A549 (cell line): Measurements from ENCODE around the gene HRH2. TPM values are rescaled to one million over a fixed set of nuclear protein-coding genes. Genes with fewer than 3 reads are reported as not detected.

ENCODE experiments used
- ATAC-seq, 2 experiments: fragments of 200-7000 bp in 1 of 2; fragments of >200 bp in 1 of 2; cut with Nextera tagmentation in 1 of 2; cut with Tn5 transposase in 1 of 2; 3 replicates each; pipeline versions ENCODE4 v1.8.0 to v1.9.1; 2018 to 2020; ENCODE audit warnings: mild to moderate bottlenecking in 1 of 2, moderate library complexity in 1 of 2
- CTCF ChIA-PET: fragments of 300-600 bp; sonication (Branson Sonifier 250); formaldehyde crosslinking; extraction: SDS; loops from one replicate; lab custom pipeline; 2021; ENCODE audit warnings: antibody characterized with exemption, inconsistent platforms; lab: Yijun Ruan, JAX
- POLR2A ChIA-PET: fragments of 350-600 bp; formaldehyde crosslinking; extraction: SDS; loops from one replicate; lab custom pipeline; 2021; ENCODE audit warnings: antibody characterized with exemption, inconsistent platforms; lab: Yijun Ruan, JAX
- DNase-seq, 2 experiments: peaks; one replicate each; pipeline versions ENCODE4 v3.0.0 to v3.0.0-alpha.2; 2011 to 2016; ENCODE audit warnings: low read depth in 1 of 2, low spot score in 1 of 2
- FAIRE-seq: peaks from 2 replicates; lab custom pipeline; 2011; peaks lifted over from hg19 to GRCh38; lab: Jason Lieb, UNC
- H3K27ac ChIP-seq, 2 experiments: fragments of >200 bp; sonication (Bioruptor Twin); formaldehyde crosslinking; 3 replicates each; pipeline ENCODE4 v1.5.1; 2016 to 2017
- H3K4me1 ChIP-seq: fragments of >200 bp; sonication (Bioruptor Twin); formaldehyde crosslinking; 3 replicates; pipeline ENCODE4 v1.6.1; 2016
- H3K4me2 ChIP-seq: fragments of >200 bp; sonication (Bioruptor Twin); formaldehyde crosslinking; 3 replicates; pipeline ENCODE4 v1.6.1; 2016
- H3K4me3 ChIP-seq: fragments of >200 bp; sonication (Bioruptor Twin); formaldehyde crosslinking; 3 replicates; pipeline ENCODE4 v1.5.1; 2016
- H3K9me3 ChIP-seq: fragments of >200 bp; sonication (Bioruptor Twin); formaldehyde crosslinking; 3 replicates; pipeline ENCODE4 v1.6.1; 2016
- CEBPB ChIP-seq, 2 experiments: fragments of >200 bp in 1 of 2; sonication (Bioruptor Twin) in 1 of 2; formaldehyde crosslinking in 1 of 2; IDR thresholded peaks; 2 replicates each; pipeline ENCODE4 v1.6.1; 2012 to 2016
- CHD2 ChIP-seq: fragments of 150-350 bp; IDR thresholded peaks from 2 replicates; pipeline ENCODE4 v1.6.1; 2014; ENCODE audit warnings: low read length; ENCODE audit not compliant: partially characterized antibody
- ESRRA ChIP-seq: fragments of 150-350 bp; IDR thresholded peaks from 2 replicates; pipeline ENCODE4 v1.6.1; 2014; ENCODE audit warnings: mild to moderate bottlenecking, low read length, borderline replicate concordance
- HOXB13 ChIP-seq: fragments of 250-450 bp; sonication (Bioruptor Pico); IDR thresholded peaks from 2 replicates; pipeline ENCODE4 v1.5.0; 2020; ENCODE audit warnings: low read depth, mild to moderate bottlenecking, moderate library complexity
- HOXB5 ChIP-seq: fragments of 250-450 bp; sonication (Bioruptor Pico); IDR thresholded peaks from 2 replicates; pipeline ENCODE4 v1.5.0; 2020; ENCODE audit warnings: mild to moderate bottlenecking, moderate library complexity
- JUN ChIP-seq, 2 experiments: fragments of >200 bp; sonication (Bioruptor Twin); formaldehyde crosslinking; IDR thresholded peaks; 2 replicates in 1 of 2; 3 replicates in 1 of 2; pipeline ENCODE4 v1.6.1; 2016 to 2017
- JUNB ChIP-seq: fragments of >200 bp; sonication (Bioruptor Twin); formaldehyde crosslinking; IDR thresholded peaks from 2 replicates; pipeline ENCODE4 v1.6.1; 2016
- KDM1A ChIP-seq: fragments of 200-600 bp; sonication (generic); IDR thresholded peaks from 2 replicates; pipeline ENCODE4 v1.6.1; 2016; ENCODE audit warnings: low read depth, mild to moderate bottlenecking
- KDM5A ChIP-seq: fragments of 200-600 bp; sonication (generic); IDR thresholded peaks from 2 replicates; pipeline ENCODE4 v1.6.1; 2016; ENCODE audit warnings: antibody characterized with exemption, mild to moderate bottlenecking
- MAZ ChIP-seq: fragments of 150-350 bp; IDR thresholded peaks from 2 replicates; pipeline ENCODE4 v1.6.1; 2014; ENCODE audit warnings: antibody characterized with exemption, low read depth, low read length, borderline replicate concordance
- NPAS2 ChIP-seq: fragments of 250-450 bp; sonication (Bioruptor Pico); IDR thresholded peaks from 2 replicates; pipeline ENCODE4 v1.8.0; 2022; ENCODE audit warnings: mild to moderate bottlenecking, moderate library complexity, borderline replicate concordance
- NR3C1 ChIP-seq: fragments of >200 bp; sonication (Bioruptor Twin); formaldehyde crosslinking; IDR thresholded peaks from 3 replicates; pipeline ENCODE4 v1.6.1; 2017
- RAD21 ChIP-seq, 2 experiments: fragments of >200 bp in 1 of 2; sonication (Bioruptor Twin) in 1 of 2; formaldehyde crosslinking in 1 of 2; IDR thresholded peaks in 1 of 2; conservative IDR thresholded peaks in 1 of 2; 2 replicates in 1 of 2; 3 replicates in 1 of 2; pipeline ENCODE4 v1.6.1; 2012 to 2018; ENCODE audit warnings: inconsistent platforms in 1 of 2
- RFX5 ChIP-seq: fragments of 450-650 bp; IDR thresholded peaks from 2 replicates; pipeline ENCODE4 v1.7.1; 2014; ENCODE audit warnings: antibody characterized with exemption, mild to moderate bottlenecking, moderate library complexity
- SMC3 ChIP-seq: fragments of >200 bp; sonication (Bioruptor Twin); formaldehyde crosslinking; IDR thresholded peaks from 3 replicates; pipeline ENCODE4 v1.6.1; 2018; ENCODE audit warnings: inconsistent platforms
- SREBF2 ChIP-seq: fragments of 450-650 bp; IDR thresholded peaks from 2 replicates; pipeline ENCODE4 v1.6.1; 2014; ENCODE audit warnings: mild to moderate bottlenecking, moderate library complexity
- ZC3H11A ChIP-seq: fragments of 450-650 bp; IDR thresholded peaks from 2 replicates; pipeline ENCODE4 v1.6.1; 2014; ENCODE audit warnings: antibody characterized with exemption, mild to moderate bottlenecking
- WGBS: methylation state at CpG from one replicate; pipeline ENCODE4 v1.1.6; 2017; ENCODE audit errors: missing lambda C conversion rate; 5-methylcytosine and 5-hydroxymethylcytosine counted together
- polyA plus RNA-seq, 4 experiments: library from polyadenylated mRNA; depleted of rRNA in 3 of 4; stranded (reverse); fragments of >200 nt; fragmentation: RNase III in 1 of 4; extraction: RNeasy Plus Mini Kit Qiagen cat#74134 plus additional on column Dnase treatment in 1 of 4; gene quantifications; 2 replicates in 3 of 4; 3 replicates in 1 of 4; pipeline ENCODE4 v1.2.3, GENCODE V29; 2011 to 2017
- TF ChIP-seq, protein P1 (sequence below): fragments of 250-450 bp; sonication (Bioruptor Pico); IDR thresholded peaks from 2 replicates; pipeline ENCODE4 v1.5.0; 2020; ENCODE audit warnings: low read depth, mild to moderate bottlenecking, moderate library complexity
- TF ChIP-seq, protein P2 (sequence below): IDR thresholded peaks from 2 replicates; pipeline ENCODE4 v1.6.1; 2012; ENCODE audit warnings: low read depth, borderline replicate concordance
- TF ChIP-seq, protein P3 (sequence below): fragments of >200 bp; sonication (Bioruptor Twin); formaldehyde crosslinking; IDR thresholded peaks from 3 replicates; pipeline ENCODE4 v1.6.1; 2016
- TF ChIP-seq, protein P4 (sequence below): fragments of 250-450 bp; sonication (Bioruptor Pico); IDR thresholded peaks from 2 replicates; pipeline ENCODE4 v1.5.0; 2021; ENCODE audit warnings: mild to moderate bottlenecking, moderate library complexity, borderline replicate concordance
- TF ChIP-seq, protein P5 (sequence below): IDR thresholded peaks from 2 replicates; pipeline ENCODE4 v1.6.1; 2012
- TF ChIP-seq, protein P6 (sequence below): fragments of 450-650 bp; IDR thresholded peaks from 2 replicates; pipeline ENCODE4 v1.6.1; 2014; ENCODE audit warnings: antibody characterized with exemption
- TF ChIP-seq, protein P7 (sequence below): fragments of >200 bp; sonication (Bioruptor Twin); formaldehyde crosslinking; IDR thresholded peaks from 3 replicates; pipeline ENCODE4 v1.5.1; 2016

HRH2 gene
- polyA plus RNA-seq, 2 of the 4 experiments (the other 2 are of a cell fraction) = 0.58 to 0.62 TPM

DNA sequence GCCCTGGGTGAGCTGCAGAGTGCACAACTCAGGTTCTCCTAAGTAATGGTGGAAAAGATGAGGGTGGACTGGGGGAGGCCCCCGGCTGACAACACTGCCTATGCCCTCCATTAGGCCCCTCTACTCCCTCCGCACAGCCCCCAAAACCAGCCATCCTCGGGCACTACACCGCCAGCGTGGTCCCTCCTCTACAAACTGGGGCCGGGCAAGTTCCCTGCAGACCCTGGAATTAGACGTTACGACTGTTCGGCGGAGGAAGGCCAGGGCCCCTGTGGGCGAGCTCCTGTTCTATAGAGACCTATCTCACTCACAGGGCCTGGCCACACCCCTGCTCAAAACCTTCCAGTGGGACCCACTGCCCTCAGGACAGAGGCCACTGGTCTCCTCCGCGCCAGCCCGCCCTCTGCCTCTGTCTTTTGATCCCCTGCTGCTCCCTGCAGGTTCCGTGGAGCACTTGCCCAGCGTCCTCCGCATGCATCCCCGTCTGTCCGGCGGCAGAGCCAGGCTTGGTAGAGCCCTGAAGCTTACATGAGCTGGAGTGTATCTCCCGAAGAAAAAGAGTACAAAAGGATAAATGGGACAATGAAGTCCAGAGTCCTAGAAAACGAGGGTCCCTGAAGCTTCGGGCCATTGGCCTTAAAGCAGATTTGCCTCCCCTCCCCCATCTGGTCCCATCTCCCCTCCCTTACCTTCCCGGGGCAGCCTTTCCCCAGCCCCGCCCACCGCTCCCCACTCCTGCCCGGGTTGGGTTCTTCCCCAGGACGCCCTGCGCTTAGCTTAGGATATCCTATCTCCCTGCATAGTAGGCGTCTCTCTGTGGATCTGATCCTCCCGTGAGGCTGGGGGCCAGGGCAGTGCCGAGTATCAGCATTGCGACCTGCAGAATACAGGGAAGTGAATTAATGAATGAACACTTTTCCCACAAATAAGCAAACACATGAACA is 71.3 kb downstream of the HRH2 start:
- ATAC-seq (peak; percentile 8 to 56; a peak in 4 of 6 replicates), FAIRE-seq (no peak), DNase-seq (no peak)
- peaks cover 24% of the 10 kb centered on the region for H3K4me1 ChIP-seq
- no peak overlapping the region for H3K4me3 ChIP-seq
- H3K9me3 ChIP-seq = peaks cover 8% of the 10 kb centered on the region; the same call in 1 of the 3 replicates
- WGBS = 75% methylated on average over 30 of the region's 33 CpGs
- no peak for TF ChIP-seq ESRRA
- TF ChIP-seq, protein P1, sequence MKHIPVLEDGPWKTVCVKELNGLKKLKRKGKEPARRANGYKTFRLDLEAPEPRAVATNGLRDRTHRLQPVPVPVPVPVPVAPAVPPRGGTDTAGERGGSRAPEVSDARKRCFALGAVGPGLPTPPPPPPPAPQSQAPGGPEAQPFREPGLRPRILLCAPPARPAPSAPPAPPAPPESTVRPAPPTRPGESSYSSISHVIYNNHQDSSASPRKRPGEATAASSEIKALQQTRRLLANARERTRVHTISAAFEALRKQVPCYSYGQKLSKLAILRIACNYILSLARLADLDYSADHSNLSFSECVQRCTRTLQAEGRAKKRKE (CRISPR knock-in tag) = no peak
- TF ChIP-seq ZC3H11A = no peak
- no peak for TF ChIP-seq CHD2
- no peak for TF ChIP-seq HOXB5 (CRISPR knock-in tag)
- TF ChIP-seq, protein P2, sequence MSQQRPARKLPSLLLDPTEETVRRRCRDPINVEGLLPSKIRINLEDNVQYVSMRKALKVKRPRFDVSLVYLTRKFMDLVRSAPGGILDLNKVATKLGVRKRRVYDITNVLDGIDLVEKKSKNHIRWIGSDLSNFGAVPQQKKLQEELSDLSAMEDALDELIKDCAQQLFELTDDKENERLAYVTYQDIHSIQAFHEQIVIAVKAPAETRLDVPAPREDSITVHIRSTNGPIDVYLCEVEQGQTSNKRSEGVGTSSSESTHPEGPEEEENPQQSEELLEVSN = no peak
- TF ChIP-seq JUN (IDR thresholded peaks at IDR 0.05) = no peak
- TF ChIP-seq NR3C1 = no peak
- no peak for TF ChIP-seq SREBF2
- no peak for TF ChIP-seq KDM1A
- no peak for TF ChIP-seq RFX5
- TF ChIP-seq, protein P3, sequence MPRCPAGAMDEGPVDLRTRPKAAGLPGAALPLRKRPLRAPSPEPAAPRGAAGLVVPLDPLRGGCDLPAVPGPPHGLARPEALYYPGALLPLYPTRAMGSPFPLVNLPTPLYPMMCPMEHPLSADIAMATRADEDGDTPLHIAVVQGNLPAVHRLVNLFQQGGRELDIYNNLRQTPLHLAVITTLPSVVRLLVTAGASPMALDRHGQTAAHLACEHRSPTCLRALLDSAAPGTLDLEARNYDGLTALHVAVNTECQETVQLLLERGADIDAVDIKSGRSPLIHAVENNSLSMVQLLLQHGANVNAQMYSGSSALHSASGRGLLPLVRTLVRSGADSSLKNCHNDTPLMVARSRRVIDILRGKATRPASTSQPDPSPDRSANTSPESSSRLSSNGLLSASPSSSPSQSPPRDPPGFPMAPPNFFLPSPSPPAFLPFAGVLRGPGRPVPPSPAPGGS = no peak
- TF ChIP-seq, all 56 proteins: peak for 0
- ChIA-PET POLR2A (interaction anchor here (0.6 kb wide), 1 partner anchor 814 kb away, joined by 3 read pairs; no protein-coding TSS in a partner anchor), CTCF (interaction anchor here (0.6 to 11.5 kb wide), 97 partner anchors 10 to 1383 kb away, joined by 3 to 232 read pairs (median 5); partner anchors contain the start of genes CLTB, CPLX2 and FAF2)
- peak overlapping the region; percentile 24 to 73; a peak in 4 of 6 replicates for H3K27ac ChIP-seq
- H3K4me2 ChIP-seq = peak overlapping the region; percentile 18; the same call in 1 of the 3 replicates

DNA sequence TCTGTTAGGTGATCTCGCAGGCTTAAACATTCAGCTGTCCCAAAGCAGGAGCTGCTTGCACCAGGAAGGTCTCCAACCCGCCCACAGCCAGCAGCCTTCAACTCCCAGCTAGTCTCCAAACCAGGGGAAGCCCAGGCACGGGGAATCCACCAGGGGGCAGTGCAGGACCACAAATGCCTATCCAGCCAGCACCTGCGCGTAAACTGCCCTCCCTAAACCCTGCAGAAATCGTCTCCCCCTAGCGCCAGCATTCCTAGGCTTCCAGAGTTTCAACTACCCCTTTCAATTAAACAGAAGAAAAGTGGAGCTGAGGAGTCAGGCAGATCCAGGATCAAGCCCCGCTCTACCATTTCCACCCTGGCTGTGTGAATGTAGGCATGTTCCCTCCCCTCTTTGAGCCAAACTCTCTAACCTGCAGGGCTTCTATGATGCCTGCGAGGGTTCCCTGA is 72.0 kb downstream of the HRH2 start:
- ATAC-seq (peak; percentile 95 to 98), FAIRE-seq (peak; percentile 99), DNase-seq (peak; percentile 93 to 96)
- peaks cover 8% of the 10 kb centered on the region; the same call in 1 of the 3 replicates for H3K9me3 ChIP-seq
- peaks cover 24% of the 10 kb centered on the region for H3K4me1 ChIP-seq
- ChIA-PET CTCF (interaction anchor here (0.6 to 11.5 kb wide), 103 partner anchors 11 to 1382 kb away, joined by 3 to 232 read pairs (median 5); partner anchors contain the start of genes CLTB, CPLX2 and FAF2), POLR2A (interaction anchor here (0.6 to 1.6 kb wide), 3 partner anchors 138 to 814 kb away, joined by 3 to 4 read pairs (median 3); no protein-coding TSS in a partner anchor)
- WGBS = 1% methylated on average over 9 of the region's 9 CpGs
- peak overlapping the region; percentile 77 to 78 for H3K27ac ChIP-seq
- H3K4me3 ChIP-seq = no peak overlapping the region
- H3K4me2 ChIP-seq = peak overlapping the region; percentile 51
- no peak for TF ChIP-seq NPAS2 (CRISPR knock-in tag)
- TF ChIP-seq, protein P4, sequence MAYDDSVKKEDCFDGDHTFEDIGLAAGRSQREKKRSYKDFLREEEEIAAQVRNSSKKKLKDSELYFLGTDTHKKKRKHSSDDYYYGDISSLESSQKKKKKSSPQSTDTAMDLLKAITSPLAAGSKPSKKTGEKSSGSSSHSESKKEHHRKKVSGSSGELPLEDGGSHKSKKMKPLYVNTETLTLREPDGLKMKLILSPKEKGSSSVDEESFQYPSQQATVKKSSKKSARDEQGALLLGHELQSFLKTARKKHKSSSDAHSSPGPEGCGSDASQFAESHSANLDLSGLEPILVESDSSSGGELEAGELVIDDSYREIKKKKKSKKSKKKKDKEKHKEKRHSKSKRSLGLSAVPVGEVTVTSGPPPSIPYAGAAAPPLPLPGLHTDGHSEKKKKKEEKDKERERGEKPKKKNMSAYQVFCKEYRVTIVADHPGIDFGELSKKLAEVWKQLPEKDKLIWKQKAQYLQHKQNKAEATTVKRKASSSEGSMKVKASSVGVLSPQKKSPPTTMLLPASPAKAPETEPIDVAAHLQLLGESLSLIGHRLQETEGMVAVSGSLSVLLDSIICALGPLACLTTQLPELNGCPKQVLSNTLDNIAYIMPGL (CRISPR knock-in tag) = no peak
- peak; percentile 100 for TF ChIP-seq RAD21 (conservative IDR thresholded peaks at IDR 0.05 in 1 of 2, IDR thresholded peaks at IDR 0.05 in 1 of 2)
- TF ChIP-seq, protein P5, sequence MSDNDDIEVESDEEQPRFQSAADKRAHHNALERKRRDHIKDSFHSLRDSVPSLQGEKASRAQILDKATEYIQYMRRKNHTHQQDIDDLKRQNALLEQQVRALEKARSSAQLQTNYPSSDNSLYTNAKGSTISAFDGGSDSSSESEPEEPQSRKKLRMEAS = peak; percentile 60
- no peak for TF ChIP-seq JUNB
- TF ChIP-seq HOXB13 (CRISPR knock-in tag) = no peak
- TF ChIP-seq KDM5A = no peak
- TF ChIP-seq, protein P6, sequence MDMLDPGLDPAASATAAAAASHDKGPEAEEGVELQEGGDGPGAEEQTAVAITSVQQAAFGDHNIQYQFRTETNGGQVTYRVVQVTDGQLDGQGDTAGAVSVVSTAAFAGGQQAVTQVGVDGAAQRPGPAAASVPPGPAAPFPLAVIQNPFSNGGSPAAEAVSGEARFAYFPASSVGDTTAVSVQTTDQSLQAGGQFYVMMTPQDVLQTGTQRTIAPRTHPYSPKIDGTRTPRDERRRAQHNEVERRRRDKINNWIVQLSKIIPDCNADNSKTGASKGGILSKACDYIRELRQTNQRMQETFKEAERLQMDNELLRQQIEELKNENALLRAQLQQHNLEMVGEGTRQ = no peak
- 0 out of 2 replicates have a peak, but pooled peaks have one; percentile 65 for TF ChIP-seq MAZ
- TF ChIP-seq, protein P7, sequence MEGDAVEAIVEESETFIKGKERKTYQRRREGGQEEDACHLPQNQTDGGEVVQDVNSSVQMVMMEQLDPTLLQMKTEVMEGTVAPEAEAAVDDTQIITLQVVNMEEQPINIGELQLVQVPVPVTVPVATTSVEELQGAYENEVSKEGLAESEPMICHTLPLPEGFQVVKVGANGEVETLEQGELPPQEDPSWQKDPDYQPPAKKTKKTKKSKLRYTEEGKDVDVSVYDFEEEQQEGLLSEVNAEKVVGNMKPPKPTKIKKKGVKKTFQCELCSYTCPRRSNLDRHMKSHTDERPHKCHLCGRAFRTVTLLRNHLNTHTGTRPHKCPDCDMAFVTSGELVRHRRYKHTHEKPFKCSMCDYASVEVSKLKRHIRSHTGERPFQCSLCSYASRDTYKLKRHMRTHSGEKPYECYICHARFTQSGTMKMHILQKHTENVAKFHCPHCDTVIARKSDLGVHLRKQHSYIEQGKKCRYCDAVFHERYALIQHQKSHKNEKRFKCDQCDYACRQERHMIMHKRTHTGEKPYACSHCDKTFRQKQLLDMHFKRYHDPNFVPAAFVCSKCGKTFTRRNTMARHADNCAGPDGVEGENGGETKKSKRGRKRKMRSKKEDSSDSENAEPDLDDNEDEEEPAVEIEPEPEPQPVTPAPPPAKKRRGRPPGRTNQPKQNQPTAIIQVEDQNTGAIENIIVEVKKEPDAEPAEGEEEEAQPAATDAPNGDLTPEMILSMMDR = peak; percentile 99
- TF ChIP-seq, protein P3 = no peak
- no peak for TF ChIP-seq CEBPB (IDR thresholded peaks at IDR 0.05)
- peak; percentile 100 for TF ChIP-seq SMC3
